Retinal pigment epithelial cell (primary cell): ENCODE data around the gene UST.

Source experiments
- DNase-seq: peaks from one replicate; pipeline ENCODE4 v3.0.0-alpha.2; 2010; ENCODE audit warnings: low read depth
- H3K4me3 ChIP-seq: 2 replicates; pipeline ENCODE4 v1.5.1; 2011; ENCODE audit warnings: mild to moderate bottlenecking, low read length, control low read depth, moderate library complexity
- TF ChIP-seq, protein P1 (sequence below): conservative IDR thresholded peaks from 2 replicates; pipeline ENCODE4 v1.5.1; 2011; ENCODE audit warnings: low read depth, low read length, control low read depth, inconsistent platforms

UST gene

DNA sequence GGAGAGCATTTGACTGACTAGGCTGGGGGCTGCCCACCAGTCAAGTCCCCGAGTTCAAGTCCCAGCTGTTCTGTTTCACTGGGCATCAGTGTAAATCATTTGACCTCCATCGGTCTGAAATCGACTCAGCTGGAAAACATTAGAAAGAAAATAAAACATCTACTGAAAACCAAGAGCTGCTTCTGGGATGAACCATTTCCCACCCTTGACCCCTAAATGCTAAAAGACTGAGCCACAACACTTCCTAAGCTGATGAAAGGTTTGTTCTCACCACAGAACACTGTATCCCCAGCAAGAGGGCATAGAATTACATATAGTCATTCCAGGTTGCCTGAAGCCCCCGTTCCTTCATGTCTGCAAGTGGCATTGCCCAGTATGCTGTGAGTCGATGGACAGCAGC lies 333.7 kb downstream of the UST start:
- no peak overlapping the region for H3K4me3 ChIP-seq
- DNase-seq = no peak

DNA sequence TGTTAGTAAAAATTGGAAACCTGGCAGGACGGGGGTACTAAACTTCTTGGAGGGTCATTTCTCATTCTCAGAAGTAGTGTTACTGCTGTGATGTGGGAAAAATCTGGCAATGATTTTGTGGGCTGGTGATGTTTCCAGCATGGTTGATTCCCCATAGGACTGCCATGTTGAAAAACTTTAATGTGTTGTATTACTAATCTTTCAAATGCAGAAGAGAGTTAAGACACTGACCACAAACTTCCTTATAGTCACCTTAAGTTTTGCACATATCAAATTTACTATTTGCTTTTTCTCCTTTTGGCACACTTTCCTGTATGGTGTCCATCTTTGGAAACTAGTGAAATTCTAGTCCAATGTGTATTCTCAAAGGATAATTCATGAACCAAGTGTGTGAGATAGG lies 334.5 kb downstream of the UST start:
- H3K4me3 ChIP-seq = no peak overlapping the region
- no peak for DNase-seq
- TF ChIP-seq, protein P1, sequence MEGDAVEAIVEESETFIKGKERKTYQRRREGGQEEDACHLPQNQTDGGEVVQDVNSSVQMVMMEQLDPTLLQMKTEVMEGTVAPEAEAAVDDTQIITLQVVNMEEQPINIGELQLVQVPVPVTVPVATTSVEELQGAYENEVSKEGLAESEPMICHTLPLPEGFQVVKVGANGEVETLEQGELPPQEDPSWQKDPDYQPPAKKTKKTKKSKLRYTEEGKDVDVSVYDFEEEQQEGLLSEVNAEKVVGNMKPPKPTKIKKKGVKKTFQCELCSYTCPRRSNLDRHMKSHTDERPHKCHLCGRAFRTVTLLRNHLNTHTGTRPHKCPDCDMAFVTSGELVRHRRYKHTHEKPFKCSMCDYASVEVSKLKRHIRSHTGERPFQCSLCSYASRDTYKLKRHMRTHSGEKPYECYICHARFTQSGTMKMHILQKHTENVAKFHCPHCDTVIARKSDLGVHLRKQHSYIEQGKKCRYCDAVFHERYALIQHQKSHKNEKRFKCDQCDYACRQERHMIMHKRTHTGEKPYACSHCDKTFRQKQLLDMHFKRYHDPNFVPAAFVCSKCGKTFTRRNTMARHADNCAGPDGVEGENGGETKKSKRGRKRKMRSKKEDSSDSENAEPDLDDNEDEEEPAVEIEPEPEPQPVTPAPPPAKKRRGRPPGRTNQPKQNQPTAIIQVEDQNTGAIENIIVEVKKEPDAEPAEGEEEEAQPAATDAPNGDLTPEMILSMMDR = no peak

More for the DNA sequence above, 333.7 kb downstream of the UST start:
- TF ChIP-seq, protein P1 = no peak

DNA sequence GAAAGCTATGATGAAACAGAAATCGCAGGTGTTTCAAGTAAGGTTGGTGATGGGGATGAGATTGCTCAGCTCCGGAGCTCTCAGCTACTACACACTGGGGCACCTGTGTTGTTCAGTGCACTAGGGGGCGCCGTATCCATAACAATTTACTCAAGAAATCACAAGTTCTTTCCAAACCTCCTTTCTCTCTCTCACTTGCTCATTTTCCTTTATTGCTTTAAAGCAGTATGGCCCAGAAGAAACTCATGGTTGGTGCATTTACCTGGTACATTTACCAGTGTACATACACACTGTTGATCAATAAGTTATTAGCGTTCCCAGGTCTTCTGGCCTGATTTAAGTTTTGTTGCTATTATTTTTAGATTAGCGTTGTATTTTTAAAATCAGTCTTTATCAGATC lies 335.5 kb downstream of the UST start:
- no peak overlapping the region for H3K4me3 ChIP-seq
- no peak for DNase-seq
- TF ChIP-seq, protein P1 = peak; percentile 78

DNA sequence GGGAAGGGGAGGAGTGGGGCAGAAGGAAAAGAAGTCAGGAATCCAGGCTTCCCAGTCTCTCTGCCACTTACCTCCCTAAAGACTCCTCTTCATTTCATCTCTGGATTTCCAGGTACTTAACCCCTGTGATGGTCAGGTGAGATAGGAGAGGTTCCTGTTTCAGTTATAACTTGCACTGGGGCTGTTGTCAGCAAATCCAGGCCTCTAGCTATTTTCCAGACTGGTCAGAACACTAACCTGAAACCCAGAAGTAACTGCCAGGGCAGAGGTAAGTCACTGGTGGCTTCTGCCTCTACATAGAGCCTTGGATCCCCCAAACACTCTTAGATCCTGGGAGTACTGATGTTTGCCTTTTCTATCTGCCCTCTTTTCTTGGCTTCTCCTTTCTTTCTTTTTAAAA lies 337.2 kb downstream of the UST start:
- TF ChIP-seq, protein P1 = no peak
- no peak overlapping the region for H3K4me3 ChIP-seq
- no peak for DNase-seq

DNA sequence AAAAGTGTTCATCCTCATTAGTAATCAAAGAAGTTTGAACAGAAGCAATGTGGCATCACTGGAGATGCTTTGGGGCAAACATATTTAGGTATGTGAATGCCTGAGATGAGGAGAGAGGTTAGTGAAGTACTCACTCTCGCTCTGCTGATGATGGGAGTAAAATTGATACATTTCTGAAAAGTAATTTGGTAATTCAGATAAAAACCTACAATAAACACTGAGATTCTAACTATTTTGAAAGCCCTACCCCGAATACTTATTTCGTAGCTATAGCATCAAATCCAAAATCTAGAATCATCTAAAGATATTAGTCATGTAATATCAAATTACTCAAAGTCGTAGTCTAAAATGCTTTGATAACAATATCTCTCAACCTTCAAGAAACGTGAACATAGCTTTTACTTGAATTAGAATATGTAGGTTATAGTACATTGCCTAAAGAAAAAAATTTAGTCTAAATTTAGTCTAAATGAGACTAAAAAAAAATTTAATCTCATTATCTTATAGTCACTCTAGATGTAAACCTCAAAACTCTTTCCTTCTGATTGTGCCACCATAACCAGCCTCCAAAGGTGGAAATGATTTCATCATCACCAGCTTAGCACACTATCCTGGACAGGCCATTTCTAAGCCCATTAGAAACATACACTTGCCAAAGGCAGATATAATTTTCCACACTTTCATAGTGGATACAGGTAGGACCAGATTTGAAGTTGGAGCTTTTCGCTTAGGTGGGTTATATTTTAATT lies 338.2 kb downstream of the UST start:
- TF ChIP-seq, protein P1 = no peak
- H3K4me3 ChIP-seq = no peak overlapping the region

DNA sequence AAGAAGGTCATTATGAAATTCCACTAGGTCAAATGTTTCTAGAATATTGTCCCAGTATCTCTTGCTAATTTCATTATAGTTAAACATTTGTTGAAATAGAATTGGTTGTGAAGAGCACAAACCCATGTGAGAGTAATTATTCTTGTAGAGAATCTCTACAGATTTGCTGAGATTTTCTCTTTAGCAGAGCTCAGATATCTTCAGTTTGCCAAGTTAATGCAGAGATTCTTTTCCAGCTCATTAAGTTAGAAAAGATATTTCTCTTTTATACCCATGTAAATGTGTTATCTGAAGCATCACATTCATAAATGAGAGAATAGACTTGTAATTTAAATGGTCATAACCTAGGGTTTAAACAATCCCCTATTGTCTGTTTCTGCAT lies 338.7 kb downstream of the UST start:
- H3K4me3 ChIP-seq = no peak overlapping the region
- DNase-seq = no peak
- TF ChIP-seq, protein P1 = no peak

More for the DNA sequence above, 338.2 kb downstream of the UST start:
- DNase-seq = no peak

DNA sequence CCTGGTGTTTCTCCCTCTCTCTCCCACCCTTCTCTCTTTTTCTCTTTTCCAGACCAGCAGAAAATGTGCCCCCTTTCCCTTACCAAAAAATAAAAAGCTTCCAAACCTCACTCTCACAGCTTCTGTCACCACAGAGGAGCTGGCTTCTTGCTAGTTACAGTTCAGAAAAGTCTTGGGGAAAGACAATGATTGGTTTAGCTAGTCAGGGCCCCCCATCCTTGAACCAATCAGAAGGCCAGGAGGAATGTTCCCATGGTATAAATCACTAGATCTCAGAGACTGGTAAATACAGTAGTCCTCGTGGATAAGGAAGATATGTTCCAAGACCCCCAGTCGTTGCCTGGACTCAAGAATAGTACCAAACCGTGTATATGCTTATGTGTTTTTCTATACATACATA lies 339.5 kb downstream of the UST start:
- TF ChIP-seq, protein P1 = no peak
- DNase-seq = no peak

More for the DNA sequence above, 339.5 kb downstream of the UST start:
- no peak overlapping the region for H3K4me3 ChIP-seq
